Cardiac fibroblast (primary cell): Measurements from ENCODE around the gene NLRC5.
"Not testable (repeated sequence)": the region's sequence is repeated elsewhere in the genome, so short reads cannot be mapped to it uniquely, and the experiment has no call there.

Experiments
- DNase-seq, 2 donors: peaks; one replicate each; pipeline versions ENCODE4 v3.0.0 to v3.0.0-alpha.2; 2010; ENCODE audit warnings: low read depth in 2 of 2
- H3K4me3 ChIP-seq, 2 donors: replicated peaks in 1 of 2; 1 replicate in 1 of 2; 2 replicates in 1 of 2; pipeline ENCODE4 v1.5.1; 2011; ENCODE audit warnings: low read depth in 2 of 2, low read length in 2 of 2, mild to moderate bottlenecking in 2 of 2, moderate library complexity in 1 of 2
- TF ChIP-seq, protein P1 (sequence below): IDR thresholded peaks from one replicate; pipeline ENCODE4 v1.5.1; 2011; ENCODE audit warnings: low read depth, mild to moderate bottlenecking, low read length, inconsistent platforms

Gene NLRC5

DNA sequence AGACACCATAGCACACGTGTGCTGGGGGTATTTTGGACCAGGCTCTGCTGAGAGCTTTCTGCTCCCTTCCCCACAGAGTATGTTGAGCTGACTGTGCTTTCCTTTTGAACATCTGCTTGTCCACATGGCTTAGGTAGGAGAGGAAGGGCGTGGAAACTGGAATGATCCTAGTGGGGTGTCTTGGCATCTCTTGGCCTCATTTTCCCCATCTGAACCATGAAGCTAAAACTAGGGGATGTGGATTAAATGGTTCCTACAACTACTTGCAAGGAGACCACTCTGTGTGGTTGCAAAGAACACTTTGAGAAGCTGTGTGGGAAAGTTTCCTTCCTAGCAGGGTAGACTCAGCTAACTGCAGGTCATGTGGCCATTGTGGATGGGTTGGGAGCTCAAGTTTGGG, 6.7 kb upstream of the NLRC5 start:
- H3K4me3 ChIP-seq: no peak overlapping the region
- TF ChIP-seq, protein P1, sequence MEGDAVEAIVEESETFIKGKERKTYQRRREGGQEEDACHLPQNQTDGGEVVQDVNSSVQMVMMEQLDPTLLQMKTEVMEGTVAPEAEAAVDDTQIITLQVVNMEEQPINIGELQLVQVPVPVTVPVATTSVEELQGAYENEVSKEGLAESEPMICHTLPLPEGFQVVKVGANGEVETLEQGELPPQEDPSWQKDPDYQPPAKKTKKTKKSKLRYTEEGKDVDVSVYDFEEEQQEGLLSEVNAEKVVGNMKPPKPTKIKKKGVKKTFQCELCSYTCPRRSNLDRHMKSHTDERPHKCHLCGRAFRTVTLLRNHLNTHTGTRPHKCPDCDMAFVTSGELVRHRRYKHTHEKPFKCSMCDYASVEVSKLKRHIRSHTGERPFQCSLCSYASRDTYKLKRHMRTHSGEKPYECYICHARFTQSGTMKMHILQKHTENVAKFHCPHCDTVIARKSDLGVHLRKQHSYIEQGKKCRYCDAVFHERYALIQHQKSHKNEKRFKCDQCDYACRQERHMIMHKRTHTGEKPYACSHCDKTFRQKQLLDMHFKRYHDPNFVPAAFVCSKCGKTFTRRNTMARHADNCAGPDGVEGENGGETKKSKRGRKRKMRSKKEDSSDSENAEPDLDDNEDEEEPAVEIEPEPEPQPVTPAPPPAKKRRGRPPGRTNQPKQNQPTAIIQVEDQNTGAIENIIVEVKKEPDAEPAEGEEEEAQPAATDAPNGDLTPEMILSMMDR: no peak
- no peak for DNase-seq

- TF ChIP-seq, protein P1: no peak
- no peak overlapping the region for H3K4me3 ChIP-seq
- no peak for DNase-seq
These were observed 6.1 kb upstream of the NLRC5 start for GRCh38 chr16:56983211-56983751.

DNA sequence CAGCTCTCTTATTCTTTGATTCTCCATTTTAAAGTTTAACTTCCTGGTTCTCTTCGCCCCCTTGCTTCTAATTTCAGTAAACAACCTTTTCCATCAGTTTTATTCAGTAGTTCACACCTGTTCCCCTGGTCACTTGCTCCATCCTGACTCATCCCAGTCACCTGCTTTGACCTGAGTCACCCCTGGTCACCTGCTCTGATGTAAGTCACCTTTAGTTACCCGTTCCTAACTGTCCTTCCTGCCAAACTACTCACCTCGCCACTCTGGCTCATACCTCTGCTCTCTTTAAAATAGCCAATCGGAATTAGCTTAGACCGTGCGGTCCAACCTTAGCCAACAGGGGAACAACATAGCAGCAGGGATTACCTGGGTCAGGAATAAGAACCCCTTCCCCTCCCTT, 4.7 kb upstream of the NLRC5 start:
- TF ChIP-seq, protein P1: no peak
- no peak overlapping the region for H3K4me3 ChIP-seq

DNA sequence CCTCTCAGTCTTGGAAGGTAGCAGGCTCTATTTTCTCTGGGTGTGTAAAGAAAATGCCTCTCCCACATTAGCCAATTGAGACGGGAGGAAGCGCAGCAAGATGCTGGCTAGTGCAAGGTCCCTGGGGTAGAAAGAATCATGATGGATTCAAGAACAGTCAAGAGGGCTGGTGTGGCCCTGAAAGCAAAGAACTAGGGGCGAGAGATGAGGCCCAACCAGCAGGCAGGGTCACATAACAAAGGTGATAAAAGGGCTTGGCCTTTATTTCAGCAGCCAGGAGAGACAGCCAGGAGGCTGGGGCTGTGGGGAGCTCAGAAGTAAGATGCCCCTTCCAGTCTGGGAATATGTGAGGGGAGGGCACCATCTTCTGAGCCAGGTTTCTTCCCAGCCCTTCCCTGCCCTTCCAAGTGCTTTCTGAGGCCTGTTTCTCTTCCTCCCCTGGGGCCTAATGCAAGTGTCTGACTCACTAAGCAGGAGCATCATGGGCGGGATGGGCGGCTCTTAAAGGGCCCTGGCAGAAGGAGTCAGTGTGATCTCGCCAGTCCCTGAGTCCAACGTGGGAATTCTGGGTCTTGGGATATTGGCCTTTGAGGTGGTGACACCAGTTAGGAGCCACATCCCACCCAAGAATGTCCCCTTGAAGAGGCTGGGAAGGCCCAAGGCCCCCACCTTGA, 3.9 kb upstream of the NLRC5 start:
- H3K4me3 ChIP-seq: no peak overlapping the region
- peak; percentile 90 to 93 for DNase-seq

More for the DNA sequence above, 4.7 kb upstream of the NLRC5 start:
- no peak for DNase-seq

DNA sequence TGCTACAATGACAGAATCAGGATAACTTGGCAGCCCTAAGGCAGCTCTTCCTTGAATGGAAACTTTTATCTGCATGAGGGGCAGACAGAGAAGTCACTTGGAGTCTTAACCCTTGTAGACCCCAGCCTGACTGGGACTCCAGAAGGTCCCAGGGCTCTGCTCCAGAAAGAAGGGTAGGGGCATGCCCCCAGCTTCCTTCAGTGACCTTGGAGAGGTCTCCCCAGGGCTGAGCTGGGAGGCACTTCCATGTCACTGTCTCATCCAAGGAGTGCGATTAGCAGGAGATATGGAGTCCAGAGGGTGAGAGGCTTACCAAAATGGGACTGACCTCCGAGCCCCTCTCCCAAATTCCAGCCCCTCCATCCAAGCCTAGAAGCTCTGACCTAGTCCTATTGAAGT, 3.4 kb upstream of the NLRC5 start:
- no peak overlapping the region for H3K4me3 ChIP-seq
- DNase-seq: no peak
- TF ChIP-seq, protein P1: no peak

More for the DNA sequence above, 3.9 kb upstream of the NLRC5 start:
- TF ChIP-seq, protein P1: no peak

DNA sequence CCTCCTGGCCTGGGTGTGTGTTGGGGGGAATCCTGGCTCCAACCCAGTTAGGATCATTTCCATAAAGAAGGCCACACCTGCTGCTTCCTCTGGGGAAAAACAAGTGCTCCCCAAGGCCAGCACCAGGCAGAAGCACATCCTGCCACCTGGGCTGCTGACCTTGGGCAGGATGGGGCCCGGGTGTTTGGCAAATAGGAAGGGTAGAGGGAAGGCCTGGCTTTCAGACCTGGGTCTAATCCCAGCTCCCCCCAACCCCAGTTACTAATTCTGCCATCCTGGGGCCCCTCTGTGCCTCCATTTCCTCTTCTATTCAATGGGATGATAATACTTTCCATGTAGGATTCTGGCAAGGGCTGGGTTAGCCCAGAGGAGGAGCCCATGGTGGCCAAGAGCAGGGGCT, 3.0 kb upstream of the NLRC5 start:
- H3K4me3 ChIP-seq: no peak overlapping the region
- TF ChIP-seq, protein P1: no peak
- no peak for DNase-seq

DNA sequence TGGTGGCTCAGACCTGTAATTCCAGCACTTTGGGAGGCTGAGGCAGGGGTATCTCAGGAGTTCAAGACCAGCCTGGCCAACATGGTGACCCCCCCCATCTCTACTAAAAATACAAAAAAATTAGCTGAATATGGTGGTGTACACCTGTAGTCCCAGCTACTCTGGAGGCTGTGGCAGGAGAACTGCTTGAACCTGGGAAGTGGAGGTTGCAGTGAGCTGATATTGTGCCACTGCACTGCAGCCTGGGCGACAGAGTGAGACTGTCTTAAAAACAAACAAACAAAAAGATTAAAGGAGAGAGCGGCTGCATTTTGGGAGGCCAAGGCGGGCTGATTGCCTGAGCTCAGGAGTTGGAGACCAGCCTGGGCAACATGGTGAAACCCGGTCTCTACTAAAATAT, 2.4 kb upstream of the NLRC5 start:
- not testable (repeated sequence) for H3K4me3 ChIP-seq, DNase-seq
